ENCODE measurements around the gene CELF3.

The CELF3 gene

DNA sequence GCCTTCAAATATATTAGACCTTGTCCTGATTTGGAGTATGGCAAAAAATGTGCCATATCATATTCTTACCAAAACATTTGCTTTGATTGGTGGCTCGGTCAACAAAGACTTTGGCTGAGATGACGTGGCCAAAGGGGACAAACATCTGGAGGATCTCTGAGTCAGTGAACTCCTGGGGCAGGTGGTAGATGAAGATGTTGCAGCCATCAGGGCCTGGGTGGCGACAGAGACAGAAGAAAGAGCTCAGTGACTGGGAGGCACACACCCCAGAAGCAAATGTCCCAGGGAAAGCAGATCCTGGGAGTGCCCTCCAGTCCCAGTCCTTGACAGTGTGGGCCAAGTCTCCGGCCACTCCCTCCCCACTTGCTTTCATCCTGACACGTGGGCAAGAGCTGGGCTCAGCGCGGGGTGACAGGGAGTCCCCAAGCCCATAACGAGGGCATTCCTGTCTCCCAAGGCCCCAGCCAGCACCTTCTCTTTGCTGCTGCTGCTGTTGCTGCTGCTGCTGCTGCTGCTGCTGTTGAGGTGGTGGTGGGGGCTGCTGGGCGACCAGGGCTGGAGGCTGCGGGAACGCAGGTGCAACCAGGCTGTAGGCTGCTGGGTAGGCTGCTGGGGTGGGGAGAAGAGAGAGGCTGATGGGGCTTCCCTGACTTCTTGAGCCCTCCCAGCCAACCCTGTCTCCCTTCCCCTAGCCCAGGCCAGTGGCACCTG is 10.7 kb downstream of the CELF3 start:
- ChIA-PET POLR2A (no interaction called here), CTCF (no interaction called here)
- TF ChIP-seq ZNF384 (IDR thresholded peaks at IDR 0.05) (no peak), FOXM1 (IDR thresholded peaks at IDR 0.05; ENCODE audit: borderline replicate concordance) (no peak), HDGF (IDR thresholded peaks at IDR 0.05; ENCODE audit: borderline replicate concordance) (no peak), LEF1 (IDR thresholded peaks at IDR 0.05; ENCODE audit: borderline replicate concordance) (no peak), FOXA1 (IDR thresholded peaks at IDR 0.05) (no peak)
- no peak for DNase-seq (ENCODE audit: extremely low spot score)

DNA sequence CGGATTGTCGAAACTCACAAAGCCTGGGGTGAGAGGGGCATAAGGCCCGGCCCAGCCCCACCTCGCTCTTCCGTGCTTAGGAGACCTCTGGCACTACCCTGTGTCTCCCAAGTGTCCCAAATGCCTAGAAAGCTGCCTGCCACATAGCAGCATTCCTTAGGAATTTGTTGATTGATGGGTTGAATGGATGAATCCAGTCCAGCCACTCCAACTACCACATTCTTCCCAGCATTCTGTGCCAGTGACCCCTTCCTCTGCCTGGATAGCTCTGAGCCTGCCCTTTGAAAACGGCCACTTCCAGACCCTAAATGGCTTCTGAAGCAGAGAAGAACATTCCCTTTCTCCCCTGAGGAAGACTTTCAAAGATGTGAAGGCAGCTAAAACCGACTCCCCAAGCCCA is 11.5 kb downstream of the CELF3 start:
- POLR2A ChIA-PET, result no interaction called here

DNA sequence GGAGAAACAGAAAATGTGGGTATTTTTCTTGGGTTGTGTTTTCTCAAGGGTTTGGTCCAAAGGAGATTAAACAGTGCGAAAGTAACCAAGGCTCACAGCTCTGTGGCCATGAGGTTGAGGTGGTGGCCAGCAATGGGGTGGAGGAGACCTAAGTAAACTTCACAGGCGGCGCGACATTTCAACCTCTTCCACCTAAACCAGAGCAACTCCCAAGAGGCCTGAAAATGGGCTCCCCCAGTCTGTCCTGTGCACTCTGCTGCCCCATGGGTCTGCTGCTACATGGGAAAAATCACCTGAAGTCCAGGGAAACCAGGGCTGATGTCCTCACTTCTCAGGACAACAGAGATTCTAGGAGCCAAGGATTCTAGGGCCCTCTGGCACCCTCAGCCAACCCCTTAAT is 12.4 kb downstream of the CELF3 start:
- ChIA-PET CTCF (no interaction called here), POLR2A (no interaction called here)
- DNase-seq (ENCODE audit: extremely low spot score), result no peak
- TF ChIP-seq SP1 (IDR thresholded peaks at IDR 0.05) (no peak), FOXA1 (IDR thresholded peaks at IDR 0.05) (no peak)

More for the DNA sequence above, 11.5 kb downstream of the CELF3 start:
- CTCF ChIA-PET, result no interaction called here
- DNase-seq (ENCODE audit: extremely low spot score), result no peak
- TF ChIP-seq HDGF (IDR thresholded peaks at IDR 0.05; ENCODE audit: borderline replicate concordance) (no peak), L3MBTL2 (conservative IDR thresholded peaks at IDR 0.05) (no peak), ELF4 (IDR thresholded peaks at IDR 0.05) (no peak), NFRKB (IDR thresholded peaks at IDR 0.05) (no peak), FOXA1 (IDR thresholded peaks at IDR 0.05) (no peak), BHLHE40 (IDR thresholded peaks at IDR 0.05; ENCODE audit: borderline replicate concordance) (no peak), ZNF384 (IDR thresholded peaks at IDR 0.05) (no peak), SUZ12 (IDR thresholded peaks at IDR 0.05) (no peak), FOXM1 (IDR thresholded peaks at IDR 0.05; ENCODE audit: borderline replicate concordance) (no peak), SP1 (IDR thresholded peaks at IDR 0.05) (no peak)

DNA sequence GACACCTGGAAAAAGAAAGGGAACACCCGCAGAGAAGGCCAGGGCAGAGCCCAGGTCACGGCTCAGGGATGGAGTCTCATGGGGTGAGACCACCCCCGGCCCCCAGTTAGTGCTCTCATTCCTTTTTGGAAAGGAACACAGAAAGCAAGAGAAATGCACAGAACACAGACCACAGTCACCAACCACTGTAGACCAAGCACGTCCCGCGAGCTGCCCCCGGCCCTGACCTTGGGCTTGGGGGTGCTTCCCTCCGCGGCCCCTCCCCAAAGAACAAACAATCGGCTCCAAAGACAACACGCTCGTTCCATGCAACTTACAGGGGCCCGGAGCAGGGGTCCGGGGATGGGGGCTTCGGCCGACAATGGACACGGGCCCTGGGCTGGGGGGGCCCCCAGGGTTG is 12.8 kb downstream of the CELF3 start:
- ChIA-PET POLR2A (no interaction called here), CTCF (no interaction called here)
- no peak for DNase-seq (ENCODE audit: extremely low spot score)
- TF ChIP-seq L3MBTL2 (conservative IDR thresholded peaks at IDR 0.05) (no peak), NFRKB (IDR thresholded peaks at IDR 0.05) (no peak), FOXM1 (IDR thresholded peaks at IDR 0.05; ENCODE audit: borderline replicate concordance) (no peak), LEF1 (IDR thresholded peaks at IDR 0.05; ENCODE audit: borderline replicate concordance) (no peak), ELF4 (IDR thresholded peaks at IDR 0.05) (no peak), FOXA1 (IDR thresholded peaks at IDR 0.05) (no peak), SUZ12 (IDR thresholded peaks at IDR 0.05) (no peak), BHLHE40 (IDR thresholded peaks at IDR 0.05; ENCODE audit: borderline replicate concordance) (no peak), SP1 (IDR thresholded peaks at IDR 0.05) (no peak), TARDBP (IDR thresholded peaks at IDR 0.05) (no peak), CTBP1 (IDR thresholded peaks at IDR 0.05; ENCODE audit: borderline replicate concordance) (no peak), ZNF384 (IDR thresholded peaks at IDR 0.05) (no peak), HDGF (IDR thresholded peaks at IDR 0.05; ENCODE audit: borderline replicate concordance) (no peak), FOXK2 (IDR thresholded peaks at IDR 0.05) (no peak), ARNT (IDR thresholded peaks at IDR 0.05) (no peak)
- TF ChIP-seq, protein P1, sequence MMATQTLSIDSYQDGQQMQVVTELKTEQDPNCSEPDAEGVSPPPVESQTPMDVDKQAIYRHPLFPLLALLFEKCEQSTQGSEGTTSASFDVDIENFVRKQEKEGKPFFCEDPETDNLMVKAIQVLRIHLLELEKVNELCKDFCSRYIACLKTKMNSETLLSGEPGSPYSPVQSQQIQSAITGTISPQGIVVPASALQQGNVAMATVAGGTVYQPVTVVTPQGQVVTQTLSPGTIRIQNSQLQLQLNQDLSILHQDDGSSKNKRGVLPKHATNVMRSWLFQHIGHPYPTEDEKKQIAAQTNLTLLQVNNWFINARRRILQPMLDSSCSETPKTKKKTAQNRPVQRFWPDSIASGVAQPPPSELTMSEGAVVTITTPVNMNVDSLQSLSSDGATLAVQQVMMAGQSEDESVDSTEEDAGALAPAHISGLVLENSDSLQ (IDR thresholded peaks at IDR 0.05), result no peak

DNA sequence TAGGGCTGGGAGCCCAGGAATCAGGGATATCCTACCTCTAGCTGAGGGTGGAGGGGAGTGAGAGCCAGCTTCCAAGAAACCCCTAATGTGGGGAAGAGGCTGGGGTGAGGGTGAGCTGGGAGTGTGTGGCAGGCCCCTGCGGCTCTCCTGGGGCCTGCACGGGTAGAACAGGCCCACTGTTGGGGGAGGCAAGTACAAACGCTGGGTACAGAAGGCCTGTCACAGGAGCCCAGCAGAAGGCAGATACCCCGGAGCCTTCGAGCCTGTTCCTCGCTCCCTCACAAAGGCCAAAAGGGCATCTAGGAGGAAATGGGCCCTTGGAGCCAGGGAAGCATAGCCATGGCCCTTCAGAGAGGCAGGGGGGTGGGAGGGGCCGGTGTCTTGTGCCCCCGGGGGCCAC is 13.7 kb downstream of the CELF3 start:
- ChIA-PET CTCF (no interaction called here), POLR2A (no interaction called here)
- DNase-seq (ENCODE audit: extremely low spot score), result no peak
- TF ChIP-seq SP1 (IDR thresholded peaks at IDR 0.05), result no peak
- TF ChIP-seq BHLHE40 (IDR thresholded peaks at IDR 0.05; ENCODE audit: borderline replicate concordance), result no peak
- no peak for TF ChIP-seq L3MBTL2 (conservative IDR thresholded peaks at IDR 0.05)
- TF ChIP-seq LEF1 (IDR thresholded peaks at IDR 0.05; ENCODE audit: borderline replicate concordance), result no peak
- TF ChIP-seq FOXK2 (IDR thresholded peaks at IDR 0.05), result no peak
- TF ChIP-seq, protein P1 (IDR thresholded peaks at IDR 0.05), result no peak
- no peak for TF ChIP-seq ARNT (IDR thresholded peaks at IDR 0.05)
- TF ChIP-seq CTBP1 (IDR thresholded peaks at IDR 0.05; ENCODE audit: borderline replicate concordance), result no peak
- TF ChIP-seq ZNF384 (IDR thresholded peaks at IDR 0.05), result no peak
- no peak for TF ChIP-seq NFRKB (IDR thresholded peaks at IDR 0.05)

DNA sequence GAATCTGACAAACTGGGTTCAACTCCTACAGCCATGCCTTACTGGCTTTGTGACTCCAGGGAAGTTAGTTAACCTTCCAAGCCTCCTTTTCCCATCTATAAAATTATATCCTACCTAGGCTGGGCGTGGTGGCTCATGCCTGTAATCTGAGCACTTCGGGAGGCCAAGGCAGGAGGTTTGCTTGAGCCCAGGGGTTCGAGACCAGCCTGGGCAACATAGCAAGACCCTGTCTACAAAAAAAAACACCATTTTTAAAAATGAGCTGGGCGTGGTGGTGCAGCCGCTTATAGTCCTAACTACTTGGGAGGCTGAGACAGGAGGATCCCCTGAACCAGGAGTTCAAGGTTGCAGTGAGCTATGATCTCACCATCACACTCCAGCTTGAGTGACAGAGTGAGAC is 15.1 kb downstream of the CELF3 start:
- ChIA-PET CTCF (no interaction called here), POLR2A (no interaction called here)
- TF ChIP-seq FOXA1 (IDR thresholded peaks at IDR 0.05) (no peak), TARDBP (IDR thresholded peaks at IDR 0.05) (no peak), SUZ12 (IDR thresholded peaks at IDR 0.05) (no peak), CTBP1 (IDR thresholded peaks at IDR 0.05; ENCODE audit: borderline replicate concordance) (no peak), SP1 (IDR thresholded peaks at IDR 0.05) (no peak), HDGF (IDR thresholded peaks at IDR 0.05; ENCODE audit: borderline replicate concordance) (no peak), ARNT (IDR thresholded peaks at IDR 0.05) (no peak)
- DNase-seq (ENCODE audit: extremely low spot score), result no peak

DNA sequence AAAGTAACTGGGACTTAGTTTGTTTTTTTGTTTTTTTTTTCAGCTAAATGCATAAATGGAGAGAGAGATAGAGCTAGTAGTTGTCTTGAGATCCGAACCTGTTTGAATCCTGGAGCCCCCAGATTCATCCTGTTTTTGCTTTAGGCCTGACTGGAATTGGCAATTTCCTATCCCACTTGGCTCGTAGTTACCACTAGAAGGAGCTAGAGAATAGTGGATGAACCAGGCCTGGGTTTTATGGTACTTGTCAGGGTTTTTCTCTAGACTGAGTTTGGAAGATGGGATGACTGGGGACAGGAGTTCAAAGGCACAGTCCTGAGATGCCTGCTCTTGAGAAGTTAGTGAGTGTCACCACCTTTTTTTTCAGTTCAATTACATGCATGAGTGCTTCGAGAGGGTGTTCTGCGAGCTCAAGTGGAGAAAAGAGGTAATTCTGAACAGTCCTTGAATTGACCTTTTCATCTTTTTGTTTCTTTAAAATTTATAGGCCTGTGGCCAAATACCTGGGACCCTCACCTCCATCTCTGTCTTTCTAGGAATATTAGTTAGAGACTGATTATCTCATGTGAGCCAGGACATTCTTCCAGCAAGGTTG is 23.4 kb downstream of the CELF3 start:
- peak; percentile 64 for DNase-seq (ENCODE audit: extremely low spot score)
- TF ChIP-seq, protein P1 (IDR thresholded peaks at IDR 0.05), result no peak
- no peak for TF ChIP-seq BHLHE40 (IDR thresholded peaks at IDR 0.05; ENCODE audit: borderline replicate concordance)
- CTCF ChIA-PET, result interaction anchor here (0.6 to 1.7 kb wide), 6 partner anchors 9 to 141 kb away, joined by 3 to 7 read pairs (median 4); no protein-coding TSS in a partner anchor
- POLR2A ChIA-PET, result no interaction called here
